NK-92 (cell line): Measurements from ENCODE around the gene TNNI3.
"Not testable (repeated sequence)": the region's sequence is repeated elsewhere in the genome, so short reads cannot be mapped to it uniquely, and the experiment has no call there.

Experiments used
- DNase-seq: peaks from one replicate; lab custom pipeline; 2025; ENCODE audit not compliant: unreplicated experiment; lab: John Stamatoyannopoulos, UW

TNNI3 gene

DNA sequence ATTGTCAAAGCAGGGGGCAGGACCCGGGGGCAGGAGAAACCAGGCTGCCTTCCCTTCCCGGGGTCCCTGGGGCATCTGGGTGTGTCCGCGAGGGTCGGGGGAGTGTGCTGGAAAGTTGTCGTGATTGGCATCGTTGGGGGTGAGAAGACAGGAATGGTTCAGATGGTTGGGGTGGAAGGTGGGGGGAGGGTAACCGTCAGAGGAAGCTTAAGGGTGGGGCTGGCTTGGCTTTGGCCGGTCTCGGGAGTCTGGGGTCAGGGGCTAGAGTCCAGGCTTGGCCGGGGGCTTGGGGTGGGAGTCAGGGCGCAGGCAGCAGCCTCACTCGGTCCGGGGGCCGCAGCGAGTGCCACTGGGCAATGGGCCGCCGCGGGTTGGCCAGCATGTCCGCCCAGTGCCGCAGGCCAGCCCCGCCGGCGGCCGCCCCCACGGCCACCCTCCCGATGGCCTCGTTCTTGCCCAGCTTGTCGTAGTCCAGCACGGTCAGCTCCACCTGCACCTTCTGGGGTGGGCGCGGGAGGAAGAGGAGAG lies 15.7 kb upstream of the TNNI3 start:
- DNase-seq = no peak

DNA sequence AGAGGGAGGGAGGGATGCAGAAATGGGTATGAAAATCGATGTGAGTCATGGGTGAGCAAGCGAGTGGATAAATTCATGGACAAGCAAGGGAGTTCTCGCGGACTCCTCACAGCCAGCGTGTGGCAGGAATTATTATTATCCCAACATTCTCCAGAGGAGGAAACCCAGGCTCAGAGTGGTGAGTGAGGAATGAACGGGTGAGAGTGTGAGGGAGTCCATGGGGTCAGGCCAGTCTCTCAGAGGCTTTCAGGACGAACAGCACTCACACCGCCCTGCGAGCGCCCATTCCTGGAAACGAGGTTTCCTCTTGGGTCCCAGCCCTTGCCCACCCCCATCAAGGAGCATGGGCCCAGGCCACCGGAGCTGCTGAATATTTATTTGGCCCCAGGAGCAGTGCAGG lies 15.2 kb upstream of the TNNI3 start:
- DNase-seq = no peak

DNA sequence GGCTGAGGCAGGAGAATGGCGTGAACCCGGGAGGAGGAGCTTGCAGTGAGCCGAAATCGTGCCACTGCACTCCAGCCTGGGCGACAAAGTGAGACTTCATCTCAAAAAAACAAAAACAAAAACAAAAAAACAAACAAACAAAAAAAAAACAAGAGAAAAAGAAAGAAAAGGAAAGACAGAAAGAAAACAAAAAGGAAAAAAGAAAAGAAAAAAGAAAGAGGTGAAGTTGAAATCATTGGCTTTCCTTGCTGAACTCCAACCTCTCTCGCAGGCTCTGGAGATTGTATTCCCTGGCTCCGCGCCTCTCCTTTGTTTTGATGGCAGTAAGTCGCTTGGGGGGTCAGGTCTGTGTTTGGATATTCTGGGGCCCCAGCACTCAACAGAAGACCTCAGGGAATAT lies 14.8 kb upstream of the TNNI3 start:
- DNase-seq = not testable (repeated sequence)

DNA sequence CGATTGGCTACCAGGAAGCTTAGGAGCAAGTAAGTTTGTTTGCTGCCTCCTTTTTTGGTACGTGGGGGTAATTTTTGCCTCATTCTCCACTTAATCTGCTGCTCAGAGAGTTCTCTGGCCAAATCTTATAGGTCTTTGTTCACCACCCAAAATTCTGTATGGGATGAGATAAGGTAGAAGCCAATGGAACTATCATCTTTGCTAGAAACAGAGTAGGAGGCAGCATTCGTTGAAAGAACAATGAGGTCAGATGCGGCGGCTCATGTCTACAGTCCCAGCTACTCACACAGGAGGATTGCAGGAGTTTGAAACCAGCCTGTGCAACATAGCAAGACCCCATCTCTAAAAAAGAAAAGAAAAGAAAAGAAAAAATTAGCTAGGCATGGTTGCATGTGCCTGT lies 13.9 kb upstream of the TNNI3 start:
- DNase-seq = no peak

DNA sequence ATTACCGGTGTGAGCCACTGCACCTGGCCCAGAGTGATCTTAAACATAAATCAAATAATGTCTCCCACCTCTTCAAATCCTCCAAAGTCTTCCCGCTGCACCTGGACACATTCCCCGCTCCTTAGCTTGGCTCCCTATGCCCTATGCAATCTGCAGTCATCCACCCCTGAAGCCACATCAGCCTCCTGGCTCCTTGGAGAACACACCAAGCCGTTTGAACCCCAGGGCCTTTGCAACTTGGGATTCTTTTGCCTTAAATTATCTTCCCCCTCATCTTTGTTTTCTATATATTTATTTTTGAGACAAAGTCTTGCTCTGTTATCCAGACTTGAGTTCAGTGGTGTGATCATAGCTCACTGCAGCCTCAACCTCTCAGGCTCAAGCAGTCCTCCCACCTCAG lies 11.6 kb upstream of the TNNI3 start:
- no peak for DNase-seq

DNA sequence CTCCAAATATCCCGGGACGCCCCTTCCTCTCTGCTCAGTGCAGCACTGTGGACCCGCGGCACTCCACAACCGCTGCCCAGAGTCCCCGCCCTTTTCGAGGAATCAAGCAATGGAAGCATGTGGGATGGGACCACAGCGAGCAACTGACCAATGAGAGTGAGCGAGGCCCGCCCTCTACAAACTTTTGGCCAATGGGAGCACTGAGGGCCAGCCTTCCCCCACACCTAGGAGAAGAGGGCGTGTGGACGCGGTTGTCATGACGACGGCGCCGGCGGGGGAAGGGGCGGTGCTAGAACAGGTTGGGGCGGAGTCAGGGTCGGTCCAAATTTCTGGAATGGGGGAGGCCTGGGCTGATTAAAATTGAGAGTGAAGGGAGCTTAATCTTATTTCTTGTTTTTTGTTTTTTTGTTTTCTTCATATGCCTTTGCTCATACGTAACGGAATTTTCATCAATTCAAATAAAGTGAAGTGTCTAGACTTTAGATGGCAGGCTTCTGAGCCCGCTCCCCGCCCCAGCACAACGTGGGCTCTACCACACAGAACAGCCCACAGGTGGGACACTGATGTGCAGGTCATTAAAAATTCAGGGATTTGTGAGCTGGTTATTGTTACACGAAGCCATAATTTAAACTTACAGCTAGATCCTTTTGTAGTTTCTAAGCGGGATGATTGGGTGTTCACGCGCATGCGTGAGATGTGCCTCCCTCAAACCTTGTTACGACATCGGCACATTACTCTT lies 9.2 kb upstream of the TNNI3 start, which contains the start of gene DNAAF3:
DNAAF3 (minus strand) TSS at position 84 of the 739 bp plus-strand sequence. CDS start 200 bp downstream, outside the sequence.
- DNase-seq = no peak

DNA sequence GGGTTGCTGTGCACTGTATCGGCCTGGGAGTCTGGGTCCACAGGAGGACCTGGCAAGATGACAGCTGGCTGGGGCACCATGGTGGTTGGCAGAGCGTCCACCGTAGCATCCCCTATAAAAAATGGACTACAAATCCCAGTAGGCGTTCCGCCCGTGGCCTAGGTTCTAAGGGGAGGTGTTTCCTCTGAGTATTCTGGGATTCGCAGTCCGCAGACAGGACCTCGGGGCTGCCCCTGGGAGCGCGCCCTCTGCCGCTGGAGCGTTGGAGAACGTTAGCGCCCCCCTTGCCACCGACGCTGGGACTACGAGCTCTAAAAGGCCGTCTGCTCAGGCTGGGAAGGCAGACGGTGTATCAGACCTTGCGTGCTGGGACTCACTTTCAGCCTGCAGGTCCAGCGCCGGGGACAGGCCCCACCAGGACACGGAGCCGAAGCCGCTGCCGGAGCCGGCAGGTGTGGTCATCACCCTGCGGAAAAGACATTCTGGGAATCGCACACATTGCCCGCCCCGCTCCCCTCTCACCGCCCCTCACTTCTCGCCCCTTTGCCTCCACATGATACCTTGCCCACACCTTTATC lies 8.5 kb upstream of the TNNI3 start:
- no peak for DNase-seq

DNA sequence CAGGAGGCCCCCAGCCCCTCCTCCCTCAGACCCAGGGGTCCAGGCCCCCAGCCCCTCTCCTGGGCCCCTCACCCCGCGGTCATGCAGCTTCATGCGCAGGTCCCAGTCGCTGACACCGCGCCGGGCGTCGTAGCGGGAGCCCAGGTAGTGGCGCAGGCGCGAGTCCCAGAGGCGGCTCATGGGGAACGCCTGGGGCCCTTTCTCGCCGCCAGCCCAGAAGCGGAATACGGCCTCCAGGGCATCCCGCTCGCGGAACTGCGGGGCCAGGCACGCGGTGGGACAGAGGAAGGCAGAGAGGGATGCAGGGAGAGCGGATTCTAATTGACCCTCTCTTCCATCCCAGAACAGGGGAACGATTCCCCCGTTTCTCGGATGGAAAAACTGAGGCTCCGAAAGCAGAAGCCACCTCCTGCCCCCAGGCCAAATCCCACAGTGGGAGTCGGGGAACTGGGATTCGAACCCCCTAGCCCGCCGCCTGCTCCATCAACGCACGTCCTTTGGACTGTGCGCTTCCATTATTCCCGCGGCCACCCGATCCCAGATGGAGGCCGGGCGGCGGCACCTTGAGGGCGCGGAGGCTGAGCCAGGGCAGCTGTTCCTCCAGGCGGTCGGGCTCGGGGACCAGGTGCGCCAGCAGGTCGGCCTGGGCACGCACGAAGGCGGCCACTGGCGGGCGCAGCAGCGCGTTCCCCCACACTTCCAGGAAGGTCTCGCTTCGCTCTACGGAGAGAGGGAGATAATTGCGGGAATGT lies 4.2 kb upstream of the TNNI3 start:
- DNase-seq = no peak

DNA sequence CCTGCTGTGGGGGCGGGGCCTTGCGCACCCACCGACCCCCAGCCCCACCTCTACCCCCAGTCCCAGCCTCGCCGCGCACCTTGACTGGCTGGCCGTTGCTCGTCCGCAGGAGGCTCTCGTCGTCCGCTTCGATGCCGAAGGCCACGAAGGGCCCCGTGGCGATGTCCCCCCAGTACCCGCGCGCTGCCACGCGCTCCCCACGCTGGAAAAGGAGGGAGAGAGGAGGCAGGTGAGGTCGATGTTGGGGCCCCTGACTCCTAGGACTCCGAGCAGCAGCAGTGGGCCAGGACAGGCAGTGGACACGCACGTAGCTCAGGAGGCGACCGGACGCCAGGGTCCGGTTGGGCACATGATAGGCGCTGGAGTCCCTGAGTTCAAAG lies 3.4 kb upstream of the TNNI3 start:
- DNase-seq = no peak

DNA sequence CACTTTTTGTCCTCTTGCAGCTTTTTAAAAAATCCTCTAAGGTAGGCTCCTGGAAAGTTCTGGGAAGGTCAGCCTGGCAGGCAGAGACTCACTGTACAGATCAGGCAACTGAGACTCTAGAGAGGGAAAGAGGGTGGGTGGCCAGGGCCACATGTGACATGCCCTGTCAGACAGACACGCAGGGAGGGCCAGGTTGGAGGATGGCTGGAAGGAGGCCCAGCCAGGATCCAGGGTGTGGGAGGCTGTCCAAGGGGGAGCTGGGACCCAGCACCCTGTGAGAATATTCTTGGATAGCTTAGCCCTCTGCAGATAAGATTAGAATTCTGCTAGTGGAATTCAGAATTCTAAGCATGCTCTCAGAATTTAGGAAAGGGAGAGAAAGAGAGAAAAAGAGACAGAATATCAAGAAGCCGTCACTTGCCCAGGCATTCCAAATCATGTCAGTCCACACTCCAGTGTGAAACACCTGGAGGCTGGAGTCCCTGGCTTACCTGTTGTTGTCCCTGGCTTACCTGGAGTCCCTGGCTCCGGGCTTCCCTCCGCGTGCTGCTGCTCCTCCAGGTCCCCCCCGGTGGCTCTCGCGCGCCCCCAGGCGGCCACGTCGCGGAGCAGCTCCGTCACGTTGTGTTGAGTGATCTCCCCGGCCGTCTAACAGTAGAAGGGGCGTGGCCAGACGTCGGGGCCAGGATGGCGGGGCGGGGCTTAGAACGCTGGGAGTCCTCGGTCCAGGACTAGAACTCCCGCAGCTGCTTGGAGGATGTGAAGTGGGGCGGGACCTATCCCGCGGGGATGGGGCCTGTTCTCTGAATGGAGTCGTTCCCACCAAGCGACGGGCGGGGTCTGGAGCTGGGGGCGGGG lies 2.8 kb upstream of the TNNI3 start:
- no peak for DNase-seq

DNA sequence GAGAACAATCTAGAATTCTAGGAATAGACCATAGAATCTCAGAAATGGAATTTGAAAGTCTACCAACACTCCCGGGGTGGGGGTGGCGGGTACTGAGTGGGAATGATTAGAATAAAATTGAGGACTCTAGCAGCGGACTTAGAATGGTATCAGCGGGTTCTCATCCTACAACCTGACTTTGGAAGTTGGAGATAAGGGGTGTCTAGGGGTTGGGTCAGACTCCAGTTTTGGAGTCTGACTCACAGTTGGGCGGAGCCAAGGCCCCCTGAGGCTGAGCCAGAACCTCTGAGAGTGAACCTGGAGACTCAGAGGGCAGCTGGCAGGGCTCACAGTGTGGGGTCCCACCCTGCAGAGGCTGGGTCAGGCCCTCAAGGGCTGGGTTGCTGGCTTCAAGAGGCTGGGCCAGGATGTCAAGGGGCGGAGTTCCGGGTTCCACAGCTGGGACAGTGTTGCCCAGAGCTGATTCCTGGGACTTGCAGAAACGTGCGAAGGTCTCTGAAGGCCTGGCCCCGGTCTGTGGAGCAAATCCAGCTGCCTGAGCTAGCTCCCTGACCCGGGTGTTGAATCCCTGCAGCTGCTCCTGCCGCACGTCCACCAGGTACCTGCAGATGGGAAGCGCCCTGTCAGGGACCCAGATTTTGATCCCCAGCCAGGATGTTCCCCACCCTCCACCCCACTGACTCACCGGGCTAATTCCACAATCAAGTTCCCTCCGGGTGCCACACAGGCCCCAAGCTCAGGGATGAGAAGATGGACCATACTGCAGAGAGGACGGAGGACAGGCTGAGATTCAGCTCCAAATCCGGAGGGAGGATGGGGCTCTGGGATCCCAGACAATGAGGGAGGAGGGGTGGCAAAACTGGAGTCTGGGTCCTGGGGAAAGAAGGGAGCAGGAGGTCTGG lies 1.6 kb upstream of the TNNI3 start:
- DNase-seq = no peak

DNA sequence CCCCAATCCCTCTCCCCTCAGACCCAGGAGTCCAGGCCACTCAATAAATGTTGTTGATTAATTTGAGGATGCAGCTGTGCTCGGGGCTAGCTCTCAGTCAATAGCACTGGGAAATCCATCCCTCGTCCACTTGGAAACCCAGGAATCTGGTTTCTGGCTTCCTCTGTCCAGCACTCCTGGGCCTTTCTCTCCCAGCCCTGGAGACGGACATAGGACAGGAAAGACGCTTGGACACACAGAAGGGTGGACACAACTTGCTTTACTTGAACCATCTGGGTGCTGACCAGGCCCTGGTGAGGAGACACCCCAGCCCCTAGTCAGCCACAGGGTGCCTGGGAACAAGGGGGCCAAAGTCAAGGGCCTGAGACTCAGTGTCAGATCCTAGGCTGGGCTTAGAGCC lies 891 bp upstream of the TNNI3 start:
- DNase-seq = no peak

DNA sequence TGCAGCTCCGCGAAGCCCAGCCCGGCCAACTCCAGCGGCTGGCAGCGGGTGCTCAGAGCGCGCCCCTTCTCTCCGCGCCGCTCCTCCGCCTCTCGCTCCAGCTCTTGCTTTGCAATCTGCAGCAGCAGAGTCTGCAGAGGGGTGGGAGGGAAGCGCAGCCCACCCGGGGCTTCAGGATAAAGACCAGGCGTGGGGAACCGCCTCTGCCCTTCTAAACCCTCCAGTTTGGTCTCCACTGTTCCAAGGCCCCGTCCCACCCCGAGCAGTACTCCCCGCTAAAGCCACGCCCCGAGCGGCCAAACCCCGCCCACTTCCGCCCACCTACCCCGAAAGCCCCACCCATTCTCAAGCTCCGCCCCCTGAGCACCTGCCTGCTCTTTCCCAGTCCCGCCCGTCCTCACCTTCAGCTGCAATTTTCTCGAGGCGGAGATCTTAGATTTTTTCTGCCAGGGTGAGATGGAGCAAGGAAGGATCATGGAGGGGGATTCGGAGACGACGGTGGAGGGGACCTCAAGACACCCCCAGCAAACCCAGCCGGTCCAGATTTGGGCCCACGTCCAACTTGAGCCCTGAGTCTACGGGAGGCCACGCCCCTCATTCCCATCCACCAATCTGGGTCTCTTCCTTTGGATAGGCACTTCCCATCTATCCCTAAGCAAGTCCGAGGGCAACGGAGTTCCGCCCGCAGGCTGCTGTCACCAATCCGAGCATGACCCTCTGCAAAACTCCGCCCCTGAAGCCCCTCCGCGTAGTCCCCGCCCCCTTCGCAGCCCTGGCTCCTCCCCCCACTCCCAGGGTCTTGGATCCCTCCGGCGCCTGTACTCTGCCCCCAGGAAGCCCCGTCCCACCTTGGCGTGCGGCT lies 1.1 kb downstream of the TNNI3 start:
- DNase-seq = no peak

DNA sequence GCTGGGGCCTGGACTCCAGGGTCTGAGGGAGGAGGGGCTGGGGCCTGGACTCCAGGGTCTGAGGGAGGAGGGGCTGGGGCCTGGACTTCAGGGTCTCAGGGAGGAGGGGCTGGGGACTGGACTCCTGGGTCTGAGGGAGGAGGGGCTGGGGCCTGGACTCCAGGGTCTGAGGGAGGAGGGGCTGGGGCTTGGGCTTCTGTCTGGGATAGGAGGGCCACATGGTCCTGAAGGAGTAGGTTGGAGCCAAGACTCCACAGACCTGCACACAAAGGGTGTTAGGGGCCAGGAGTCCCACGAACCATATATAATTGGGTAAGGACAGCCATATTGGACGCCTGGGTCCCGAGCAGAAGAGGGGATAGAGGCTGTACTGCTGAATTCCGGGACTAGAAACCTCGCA lies 1.7 kb downstream of the TNNI3 start:
- DNase-seq = not testable (repeated sequence)

DNA sequence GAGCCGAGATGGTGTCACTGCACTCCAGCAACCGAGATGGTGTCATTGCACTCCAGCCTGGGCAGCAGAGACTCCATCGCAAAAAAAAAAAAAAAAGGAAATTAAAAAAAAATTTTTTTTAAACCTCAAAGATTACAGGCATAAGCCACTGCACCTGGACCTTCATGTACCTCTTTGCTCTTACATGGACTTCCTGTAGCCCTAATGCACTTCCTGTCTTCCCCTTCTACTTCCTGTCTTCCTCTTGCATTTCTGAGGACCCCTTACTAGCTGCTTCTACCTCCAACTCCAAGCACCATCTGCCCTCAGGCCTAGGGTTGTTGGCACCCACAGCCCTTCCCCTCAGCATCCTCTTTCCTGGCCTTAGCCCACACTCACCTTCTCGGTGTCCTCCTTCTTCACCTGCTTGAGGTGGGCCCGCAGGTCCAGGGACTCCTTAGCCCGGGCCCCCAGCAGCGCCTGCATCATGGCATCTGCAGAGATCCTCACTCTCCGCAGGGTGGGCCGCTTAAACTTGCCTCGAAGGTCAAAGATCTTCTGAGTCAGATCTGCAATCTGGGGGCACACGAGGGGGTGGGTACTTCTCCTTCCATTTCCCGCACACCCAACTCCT lies 3.8 kb downstream of the TNNI3 start:
- no peak for DNase-seq

DNA sequence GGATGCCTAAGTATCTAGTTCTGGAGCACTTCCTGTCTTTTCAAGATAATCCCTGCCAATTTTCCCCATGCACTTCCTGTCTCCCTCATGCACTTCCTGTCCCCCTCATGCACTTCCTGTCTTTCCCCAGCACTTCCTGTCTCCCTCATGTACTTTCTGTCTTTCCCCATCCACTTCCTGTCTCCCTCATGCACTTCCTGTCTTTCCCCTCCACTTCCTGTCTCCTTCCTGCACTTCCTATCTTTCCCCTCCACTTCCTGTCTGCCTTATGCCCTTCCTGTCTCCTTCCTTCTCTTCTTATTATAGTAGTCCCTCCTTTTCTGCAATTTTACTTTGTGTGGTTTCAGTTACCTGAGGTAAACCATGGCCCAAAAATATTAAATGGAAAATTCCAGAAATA lies 5.5 kb downstream of the TNNI3 start:
- DNase-seq = no peak

DNA sequence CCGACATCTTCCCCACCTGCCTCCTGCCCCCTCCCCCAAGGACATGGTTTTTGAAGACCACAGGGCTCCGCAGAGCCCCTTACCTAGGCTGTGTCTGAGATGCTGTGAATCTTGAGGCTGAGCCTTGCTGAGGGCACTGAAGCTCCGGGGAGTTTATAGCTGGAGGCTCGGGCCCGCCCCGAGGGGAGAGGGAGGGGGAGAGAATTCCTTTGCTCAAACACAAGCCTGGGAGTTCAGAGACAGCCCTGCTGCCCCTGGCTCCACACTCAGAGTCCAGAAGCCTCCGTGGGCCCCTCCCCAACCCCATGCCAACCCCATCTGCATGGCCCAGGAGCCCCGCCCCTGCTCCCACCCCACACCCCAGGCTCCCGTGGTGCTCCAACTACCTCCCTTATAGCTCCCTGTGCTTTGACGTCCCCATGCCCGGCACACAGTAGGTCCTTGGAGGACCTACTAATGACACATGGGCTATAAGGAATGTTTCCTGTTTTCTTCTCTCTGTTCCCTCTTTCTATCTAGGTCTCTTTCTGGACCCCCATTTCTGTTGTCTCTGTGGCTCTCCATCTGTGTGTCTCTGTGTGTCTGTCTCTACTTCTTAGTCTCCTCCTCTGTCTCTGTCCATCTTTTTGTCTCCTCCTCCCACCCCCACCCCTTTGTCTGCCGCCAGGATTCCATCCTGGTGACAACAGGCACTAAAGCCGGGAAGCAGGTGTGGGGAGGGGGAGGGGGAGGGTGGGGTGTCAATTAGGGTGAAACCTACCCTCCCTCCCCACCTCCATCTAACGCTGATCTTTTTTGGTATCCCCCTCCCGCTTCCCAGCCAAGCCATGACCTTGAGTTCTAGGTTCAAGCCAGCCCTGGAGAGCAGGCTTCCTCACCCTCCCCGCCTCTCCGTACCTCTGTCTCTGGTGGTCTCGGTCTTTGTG lies 8.2 kb downstream of the TNNI3 start, which contains the start of gene TNNT1:
TNNT1 (minus strand) TSS at position 129 of the 926 bp plus-strand sequence. CDS start 2,049 bp downstream, outside the sequence.
- no peak for DNase-seq
